NOMO-1 (cell line): ENCODE measurements around the gene ATG10.
"Not testable (repeated sequence)": the region's sequence is repeated elsewhere in the genome, so short reads cannot be mapped to it uniquely, and the experiment has no call there.

Source experiments
- DNase-seq, 2 experiments: peaks; one replicate each; lab custom pipeline; 2025; ENCODE audit not compliant: unreplicated experiment in 2 of 2; lab: John Stamatoyannopoulos, UW

ATG10 gene

DNA sequence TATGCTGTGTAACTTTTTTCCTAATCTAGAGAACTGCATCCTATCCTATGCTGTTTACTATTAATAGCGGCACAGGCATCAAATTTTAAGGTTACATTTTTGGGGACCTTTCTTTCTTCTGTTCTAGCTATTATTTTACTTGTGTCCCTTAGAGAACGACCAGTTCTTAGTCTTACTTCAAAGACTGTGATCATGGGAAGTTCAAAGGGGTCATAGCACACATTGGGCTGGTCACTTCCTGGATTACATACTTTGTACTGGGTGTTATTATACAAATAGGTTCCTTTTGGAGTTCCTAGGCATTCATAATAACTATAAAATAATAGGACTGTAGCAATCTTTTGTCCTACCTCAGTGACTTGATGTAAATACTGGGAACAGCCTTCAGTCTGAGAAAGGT lies 297.5 kb downstream of the ATG10 start:
- DNase-seq = not testable (repeated sequence)

GRCh38 chr5:82272571-82273356 lies 300.9 kb downstream of the ATG10 start:
- not testable (repeated sequence) for DNase-seq

DNA sequence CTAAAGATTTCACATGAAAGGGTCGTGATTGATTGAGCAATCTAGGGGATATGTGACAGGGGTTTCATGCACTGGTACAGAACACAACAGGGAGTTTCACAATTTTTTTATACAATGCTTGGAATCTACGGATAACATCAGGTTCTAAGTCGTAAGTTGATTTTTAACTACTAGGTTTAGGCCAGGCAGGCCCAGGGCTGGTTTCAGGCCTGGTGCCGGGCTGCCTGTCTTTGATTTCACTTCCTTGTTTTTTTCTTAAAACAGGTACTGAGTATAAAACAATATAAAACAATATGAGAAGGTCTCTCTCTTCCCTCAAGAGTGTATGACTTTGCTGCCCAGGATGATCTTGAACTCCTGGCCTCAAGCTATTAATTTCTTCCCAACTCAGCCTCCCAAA lies 301.6 kb downstream of the ATG10 start:
- peak in 1 of 2 experiments; percentile 14 for DNase-seq

GRCh38 chr5:82274343-82275211 lies 302.8 kb downstream of the ATG10 start:
- no peak for DNase-seq

- no peak for DNase-seq
These were observed 303.4 kb downstream of the ATG10 start for GRCh38 chr5:82275216-82275664.

- DNase-seq = no peak
These were observed 305.2 kb downstream of the ATG10 start for GRCh38 chr5:82276800-82277612.

DNA sequence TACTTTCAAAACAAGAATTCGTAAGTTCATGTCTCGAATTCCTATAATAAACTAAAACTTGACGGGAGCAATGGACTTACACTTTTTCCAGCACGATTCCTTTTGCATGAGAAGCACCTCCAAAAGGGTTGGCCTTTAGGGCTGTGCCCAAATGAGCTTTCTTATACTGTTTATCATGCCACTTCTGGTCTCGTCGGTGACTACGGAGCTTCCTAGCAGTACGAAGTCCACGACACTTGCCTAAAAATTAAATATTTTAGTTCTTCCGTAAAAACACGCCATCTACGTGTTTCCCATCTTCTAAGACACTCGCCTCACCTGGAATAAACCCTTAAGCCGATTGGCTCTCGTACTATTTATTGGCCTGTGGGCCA lies 305.8 kb downstream of the ATG10 start:
- DNase-seq = no peak

DNA sequence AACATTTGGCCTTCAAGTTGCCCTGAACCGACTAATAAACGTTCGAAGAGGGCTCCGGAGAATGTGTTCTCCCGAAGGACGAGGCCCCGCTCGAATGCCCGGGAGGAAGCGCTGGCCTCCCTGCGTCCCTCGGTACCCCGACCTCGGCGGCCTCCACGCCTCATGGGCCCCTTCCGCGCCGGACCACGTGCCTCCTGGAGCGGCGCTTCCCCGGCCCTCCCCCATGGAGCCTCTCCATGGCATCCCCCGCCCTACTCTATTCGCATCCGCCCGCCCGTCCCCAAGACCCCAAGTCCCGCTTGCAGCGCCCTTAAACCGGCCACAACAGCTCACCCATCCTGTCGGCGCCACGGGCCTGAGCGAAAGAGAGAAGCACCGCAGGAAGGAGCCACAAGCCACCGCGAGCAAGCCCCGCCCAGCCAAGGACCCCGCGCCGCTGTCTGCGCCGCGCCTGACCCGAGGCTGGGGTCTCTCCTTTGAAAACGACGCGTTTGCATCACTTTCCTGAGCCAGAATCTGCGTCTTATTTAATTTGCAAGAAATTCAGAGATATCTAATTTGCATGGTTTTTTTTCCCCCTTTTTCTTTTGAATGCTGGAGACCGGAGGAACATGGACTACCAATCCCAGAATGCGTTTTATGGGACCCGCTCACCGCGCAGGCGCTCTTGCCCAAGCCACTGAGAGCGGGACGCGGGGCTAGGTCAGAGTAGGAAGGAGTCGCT lies 306.3 kb downstream of the ATG10 start, which contains the start of gene RPS23:
Gene RPS23, minus strand, starts transcription at position 368 of the 724 bp plus-strand sequence. Its CDS starts 31 bp downstream, at position 337.
- DNase-seq = peak; percentile 86 to 91

GRCh38 chr5:82278711-82279370 lies 307.0 kb downstream of the ATG10 start:
- no peak for DNase-seq

DNA sequence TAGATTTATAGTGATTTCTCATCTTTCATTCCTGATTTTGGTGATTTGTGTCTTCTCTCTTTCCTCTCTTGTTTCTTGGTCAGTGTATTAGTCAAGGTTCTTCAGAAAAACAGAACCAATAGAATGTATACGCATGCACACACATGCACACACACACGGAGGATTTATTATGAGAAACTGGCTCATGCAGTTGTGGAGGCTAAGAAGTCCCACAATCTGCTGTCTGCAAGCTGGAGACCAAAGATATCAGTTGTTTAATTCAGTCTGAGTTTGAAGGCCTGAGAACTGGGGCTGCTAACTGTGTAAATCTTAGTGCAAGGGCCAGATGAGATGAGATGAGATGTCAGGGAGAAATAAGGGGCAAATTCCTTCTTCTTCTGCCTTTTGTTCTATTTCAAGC lies 312.1 kb downstream of the ATG10 start:
- no peak for DNase-seq

DNA sequence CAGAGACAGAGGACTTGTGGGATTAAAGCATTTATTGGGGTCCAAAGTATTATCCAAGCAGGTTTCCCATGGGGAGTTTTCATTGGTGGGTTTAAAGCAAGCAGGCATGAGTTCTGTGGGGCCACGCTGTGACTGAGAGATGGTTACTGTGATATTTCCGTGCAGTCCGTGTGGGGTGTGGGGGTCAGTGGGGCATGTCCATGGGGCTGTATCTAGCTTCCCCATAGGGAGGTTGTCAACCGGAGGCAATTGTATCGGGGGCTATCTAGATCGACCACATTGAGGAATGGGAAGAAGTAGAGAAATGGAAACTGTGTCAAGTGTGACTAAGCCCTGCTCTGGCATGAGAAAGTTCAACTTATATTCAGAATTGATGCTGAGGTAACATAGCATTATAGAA lies 313.4 kb downstream of the ATG10 start:
- DNase-seq = no peak

DNA sequence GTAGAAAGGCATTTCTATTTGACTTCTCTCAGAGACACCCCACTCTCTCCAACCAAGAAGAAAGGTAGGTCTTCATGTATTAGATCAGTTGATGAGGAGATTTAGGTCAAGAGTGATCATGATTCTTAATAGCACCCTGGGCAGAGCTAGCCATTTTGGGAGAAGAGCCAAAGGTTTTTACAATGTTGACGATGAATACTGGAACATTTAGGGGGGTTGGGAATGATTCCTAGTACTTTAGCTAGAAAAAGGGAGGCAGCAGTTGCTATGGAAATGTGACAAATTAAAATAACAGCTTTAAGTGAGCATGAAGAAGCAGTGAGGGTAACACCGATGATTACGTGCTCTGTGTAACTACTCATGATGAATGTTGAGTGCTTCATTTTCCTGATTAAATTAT lies 315.8 kb downstream of the ATG10 start:
- DNase-seq = no peak

DNA sequence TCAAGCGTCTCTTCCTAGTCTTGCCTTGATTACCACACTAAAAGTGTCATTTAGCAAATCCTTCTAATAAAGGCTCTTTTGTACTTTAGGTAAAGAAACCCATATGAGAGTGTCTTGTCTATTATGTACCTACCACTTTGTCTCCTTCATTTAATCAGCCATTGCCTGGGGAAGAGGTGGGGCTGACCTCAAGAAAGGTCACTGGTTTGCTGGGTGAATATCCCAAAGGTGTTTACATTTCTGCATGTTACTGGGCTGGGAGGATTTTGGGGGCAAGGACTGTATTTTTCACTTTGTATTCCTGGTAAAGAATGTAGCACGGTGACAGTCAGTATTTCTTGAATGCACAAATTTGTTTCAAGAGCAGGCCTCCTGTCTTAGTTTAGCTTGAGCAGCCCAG lies 318.2 kb downstream of the ATG10 start:
- no peak for DNase-seq

GRCh38 chr5:82290908-82291307 lies 319.1 kb downstream of the ATG10 start:
- DNase-seq = no peak

- DNase-seq = no peak
These were observed 319.6 kb downstream of the ATG10 start for GRCh38 chr5:82291420-82291819.

- DNase-seq = no peak
These were observed 323.3 kb downstream of the ATG10 start for GRCh38 chr5:82295144-82295543.

DNA sequence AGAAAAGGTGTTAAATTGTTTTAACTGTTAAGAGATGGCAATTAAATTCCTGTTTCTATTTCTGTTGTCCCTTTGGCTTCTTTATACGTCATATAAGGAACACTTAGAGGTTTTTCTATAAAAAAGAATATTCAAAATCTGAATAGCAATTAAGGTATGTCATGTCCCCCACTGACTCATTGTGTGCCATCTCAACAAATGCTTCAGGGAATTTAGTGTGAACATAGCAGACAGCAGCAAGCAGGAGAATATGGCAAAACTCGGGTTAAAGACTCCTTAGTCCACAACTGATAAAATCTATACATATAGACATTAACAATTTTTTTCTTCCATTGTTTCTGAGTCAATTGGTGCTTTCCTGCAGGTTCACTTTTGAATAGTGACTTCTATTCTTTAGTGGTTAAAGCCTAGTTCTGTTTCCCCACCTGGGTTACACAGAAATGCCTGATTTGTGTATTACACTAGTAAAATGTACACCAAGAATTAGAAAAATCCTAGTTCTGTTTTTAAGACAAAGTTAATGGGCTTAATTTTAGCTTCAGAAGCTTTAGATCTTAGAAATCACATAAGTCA lies 324.2 kb downstream of the ATG10 start:
- DNase-seq = no peak

DNA sequence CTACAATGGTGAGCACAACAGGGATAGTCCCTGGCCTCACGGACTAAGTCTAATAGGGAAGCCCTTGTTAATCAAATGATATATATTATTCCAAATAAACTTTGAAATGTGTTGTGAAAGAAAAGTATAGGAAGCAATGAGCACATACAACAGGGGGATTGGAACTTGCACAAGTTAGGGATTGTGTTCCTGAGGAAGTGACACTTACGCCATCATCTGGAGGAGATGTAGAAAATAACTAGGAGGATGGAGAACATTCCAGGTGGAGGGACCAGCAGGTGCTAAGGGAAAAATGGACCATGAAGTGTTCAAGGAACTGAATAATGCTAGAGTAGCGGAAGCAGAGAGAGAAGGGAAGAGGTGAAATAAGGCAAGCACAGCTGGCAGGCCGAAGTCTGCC lies 325.1 kb downstream of the ATG10 start:
- DNase-seq = no peak

DNA sequence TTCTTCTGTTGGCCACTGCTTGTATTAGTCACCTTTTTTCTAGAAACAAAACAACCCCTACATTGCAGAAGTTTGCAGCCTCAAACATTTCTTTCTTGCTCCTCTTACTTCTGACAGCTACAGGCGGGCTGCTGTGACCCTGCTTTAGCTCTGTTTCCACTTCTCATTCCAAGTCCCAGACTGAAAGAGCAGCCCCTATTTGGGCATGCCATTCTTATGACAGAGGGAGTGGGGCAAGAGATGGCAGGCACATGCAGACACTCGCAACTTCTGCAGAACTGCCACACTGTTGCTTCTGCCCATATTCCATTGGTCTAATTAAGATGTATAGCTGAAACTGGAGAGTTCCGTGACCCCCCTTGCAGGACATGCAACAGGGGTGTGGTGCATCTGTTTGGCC lies 325.9 kb downstream of the ATG10 start:
- DNase-seq = no peak
